CD4-positive, alpha-beta T cell treated with Interleukin-10 for 1 hour (primary cell): ENCODE results near the gene DCAF12.

Source experiments
- DNase-seq: peaks from one replicate; pipeline ENCODE4 v3.0.0-alpha.2; 2020

DCAF12 gene

GRCh38 chr9:34124926-34125325, 1.6 kb downstream of the DCAF12 start:
- no peak for DNase-seq

GRCh38 chr9:34124099-34124498, 2.4 kb downstream of the DCAF12 start:
- DNase-seq: peak; percentile 16

DNA sequence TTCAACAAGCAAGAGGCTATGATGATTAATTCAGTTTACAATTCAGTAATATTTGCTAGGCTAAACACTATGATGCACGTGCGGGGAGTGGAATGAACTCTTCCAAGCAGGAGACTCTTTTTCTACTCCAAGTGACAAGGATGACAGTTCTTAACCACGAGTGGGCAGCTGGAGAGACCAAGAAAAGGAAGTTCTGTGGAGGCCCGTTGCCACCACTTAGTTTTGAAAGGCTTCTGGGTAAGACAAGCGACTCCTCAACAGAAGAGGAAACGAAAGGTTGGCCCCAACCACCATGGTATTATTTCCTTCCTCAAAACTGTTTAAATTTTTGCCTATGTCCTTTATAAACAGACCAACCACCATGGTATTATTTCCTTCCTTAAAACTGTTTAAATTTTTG, 2.8 kb downstream of the DCAF12 start:
- peak; percentile 37 for DNase-seq

DNA sequence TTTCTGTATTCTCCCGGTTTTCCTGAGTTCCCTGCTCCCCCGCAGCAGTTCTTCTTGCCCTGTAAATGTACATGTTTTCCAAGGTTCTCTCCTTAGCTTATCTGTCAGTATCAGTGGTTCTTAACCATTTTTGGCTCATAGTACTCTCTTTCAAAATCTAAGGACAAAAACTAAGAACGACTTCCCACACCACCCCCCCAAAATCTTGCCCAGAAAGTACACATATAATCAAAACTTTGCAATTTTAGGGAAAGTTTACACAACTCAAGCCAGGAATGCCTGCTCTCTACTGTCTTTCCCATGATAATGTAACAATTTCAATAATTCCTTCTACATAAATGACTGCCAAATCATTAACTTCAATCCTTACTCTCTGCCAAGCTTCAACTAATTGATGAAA, 4.5 kb downstream of the DCAF12 start:
- DNase-seq: no peak

DNA sequence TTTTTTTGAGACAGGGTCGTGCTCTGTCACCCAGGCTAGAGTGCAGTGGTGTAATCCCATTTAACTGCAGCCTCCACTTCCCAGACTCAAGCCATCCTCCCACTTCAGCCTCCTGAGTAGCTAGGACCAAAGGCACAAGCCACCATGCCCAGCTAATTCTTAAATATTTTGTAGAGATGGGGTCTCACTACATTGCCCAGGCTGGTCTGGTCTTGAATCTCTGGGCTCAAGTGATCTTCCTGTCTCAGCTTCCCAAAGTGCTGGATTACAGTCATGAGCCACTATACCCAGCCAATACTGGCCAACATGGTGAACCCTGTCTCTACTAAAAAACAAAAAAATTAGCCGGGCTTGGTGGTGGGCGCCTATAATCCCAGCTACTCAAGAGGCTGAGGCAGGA, 6.8 kb downstream of the DCAF12 start:
- DNase-seq: no peak

DNA sequence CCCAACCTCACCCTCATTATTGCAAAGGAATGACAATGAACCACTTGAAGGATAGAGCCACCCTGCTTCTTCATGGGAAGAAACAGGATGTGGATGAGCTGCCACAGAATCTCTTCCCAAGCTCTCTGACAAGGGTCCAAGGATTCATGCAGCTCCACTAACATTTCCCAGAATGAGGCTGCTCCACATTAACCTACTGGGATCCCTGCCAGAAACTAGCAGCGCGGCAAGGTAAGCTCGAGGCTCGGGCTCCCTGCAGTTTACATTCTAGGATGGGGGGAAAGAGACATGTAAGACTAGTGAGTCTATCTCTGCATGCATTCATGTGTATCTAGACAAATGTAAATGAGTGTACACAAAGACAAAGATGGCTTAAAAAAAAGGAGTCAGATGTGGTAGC, 12.1 kb downstream of the DCAF12 start:
- no peak for DNase-seq

GRCh38 chr9:34106110-34106509, 20.4 kb downstream of the DCAF12 start:
- DNase-seq: no peak

- no peak for DNase-seq
These were observed 23.7 kb downstream of the DCAF12 start for GRCh38 chr9:34102796-34103195.

DNA sequence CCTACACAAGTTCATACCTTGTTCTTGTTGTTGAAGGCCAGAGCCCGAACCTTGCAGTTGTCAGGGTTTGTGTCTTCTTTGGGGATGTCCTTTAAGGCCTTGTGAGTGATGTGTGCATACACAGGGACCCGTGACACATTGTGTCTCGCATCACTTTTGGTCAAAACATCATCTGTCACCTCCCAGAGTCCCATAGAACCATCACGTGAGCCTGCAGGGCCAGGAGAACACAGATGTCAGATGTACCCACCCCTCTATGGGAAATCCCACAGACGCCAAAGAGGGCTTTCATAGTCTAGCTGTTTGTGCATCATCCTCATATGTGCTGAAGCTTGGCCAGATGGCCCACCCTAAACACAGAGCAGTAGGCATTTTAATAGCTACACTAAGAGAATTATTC, 28.2 kb downstream of the DCAF12 start:
- no peak for DNase-seq

- no peak for DNase-seq
These were observed 28.6 kb downstream of the DCAF12 start for GRCh38 chr9:34097865-34098264.

DNA sequence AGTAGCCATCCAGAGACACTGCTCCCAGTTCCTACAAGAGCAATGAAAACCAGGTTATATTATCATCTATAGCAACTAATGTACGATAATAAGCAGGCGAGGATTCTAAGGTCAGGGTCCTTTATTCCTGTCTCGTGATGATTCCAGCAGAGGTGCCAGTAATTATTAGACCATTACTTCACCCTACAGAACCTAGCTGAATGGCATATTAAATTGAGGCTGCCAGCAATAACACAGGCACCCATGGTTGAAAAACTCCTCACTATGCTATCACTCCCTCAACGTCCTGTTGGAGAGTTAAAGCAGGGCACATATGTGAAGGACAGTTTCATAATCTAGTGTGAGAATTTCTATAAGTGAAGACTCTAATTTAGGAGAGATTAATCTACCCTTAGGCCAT, 29.7 kb downstream of the DCAF12 start:
- no peak for DNase-seq

DNA sequence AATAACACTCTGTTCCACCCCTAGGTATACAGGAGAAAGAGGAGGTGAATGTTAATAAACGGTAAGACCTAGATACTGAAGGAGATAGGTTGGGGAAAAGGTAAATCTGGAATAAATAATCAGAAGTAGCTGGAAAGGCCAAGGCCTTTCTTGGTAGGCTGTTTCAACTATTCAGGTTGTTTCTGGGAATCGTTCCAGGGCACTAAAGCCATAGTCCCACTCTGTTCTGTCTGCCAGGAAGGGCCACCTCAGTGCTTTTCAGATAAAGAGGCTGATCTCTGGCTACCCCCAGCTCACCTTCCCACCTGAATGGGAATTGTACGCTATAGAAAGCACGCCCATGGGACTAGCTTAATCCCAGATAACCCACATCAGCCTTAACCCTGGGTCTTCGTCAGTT, 32.9 kb downstream of the DCAF12 start:
- DNase-seq: no peak

GRCh38 chr9:34089311-34089710, 37.2 kb downstream of the DCAF12 start:
- no peak for DNase-seq

DNA sequence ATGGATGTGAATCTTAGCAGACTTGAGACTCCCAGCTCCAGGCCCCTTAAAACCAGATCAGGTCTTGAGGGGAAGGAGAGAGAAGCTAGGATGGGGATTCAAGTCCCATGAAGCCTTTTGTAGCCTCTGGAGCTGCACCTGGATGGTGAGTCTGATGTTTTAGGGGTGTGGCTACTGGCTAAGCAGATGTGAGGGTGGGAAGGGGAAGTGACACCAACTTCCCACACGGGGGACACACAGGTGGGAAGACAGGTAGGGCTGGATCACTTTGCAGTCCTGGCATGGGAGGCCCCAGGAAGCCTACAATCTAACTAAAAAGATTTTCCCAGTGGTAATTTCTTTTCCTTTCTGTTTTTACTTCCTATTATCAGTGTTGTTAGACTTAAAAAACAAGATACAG, 39.1 kb downstream of the DCAF12 start:
- no peak for DNase-seq

GRCh38 chr9:34086864-34087263, 39.6 kb downstream of the DCAF12 start:
- DNase-seq: no peak

GRCh38 chr9:34085581-34086500, 40.7 kb downstream of the DCAF12 start:
- no peak for DNase-seq

GRCh38 chr9:34084562-34084961, 41.9 kb downstream of the DCAF12 start:
- DNase-seq: no peak

GRCh38 chr9:34079181-34079580, 47.3 kb downstream of the DCAF12 start:
- no peak for DNase-seq

GRCh38 chr9:34072868-34073590, 53.5 kb downstream of the DCAF12 start:
- no peak for DNase-seq

DNA sequence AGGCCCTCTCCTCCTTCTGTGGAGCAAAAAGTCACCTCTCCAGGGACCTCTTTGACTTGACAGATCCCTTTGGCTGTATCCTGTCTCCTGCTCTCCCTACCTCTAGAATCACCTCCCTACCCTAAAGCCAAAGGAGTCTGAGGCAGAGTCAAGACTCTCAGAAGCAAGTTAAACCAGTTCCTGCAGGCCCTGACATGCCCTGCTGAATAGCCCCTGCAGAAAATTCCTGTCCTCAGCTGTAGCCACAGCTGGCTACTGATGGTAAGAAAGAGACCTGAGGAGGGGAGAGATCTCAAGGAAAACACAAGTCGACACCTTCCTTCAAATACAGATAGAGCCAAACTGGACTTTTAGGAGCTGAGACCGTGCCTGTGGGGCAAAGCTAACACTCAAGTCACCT, 54.1 kb downstream of the DCAF12 start:
- DNase-seq: no peak

DNA sequence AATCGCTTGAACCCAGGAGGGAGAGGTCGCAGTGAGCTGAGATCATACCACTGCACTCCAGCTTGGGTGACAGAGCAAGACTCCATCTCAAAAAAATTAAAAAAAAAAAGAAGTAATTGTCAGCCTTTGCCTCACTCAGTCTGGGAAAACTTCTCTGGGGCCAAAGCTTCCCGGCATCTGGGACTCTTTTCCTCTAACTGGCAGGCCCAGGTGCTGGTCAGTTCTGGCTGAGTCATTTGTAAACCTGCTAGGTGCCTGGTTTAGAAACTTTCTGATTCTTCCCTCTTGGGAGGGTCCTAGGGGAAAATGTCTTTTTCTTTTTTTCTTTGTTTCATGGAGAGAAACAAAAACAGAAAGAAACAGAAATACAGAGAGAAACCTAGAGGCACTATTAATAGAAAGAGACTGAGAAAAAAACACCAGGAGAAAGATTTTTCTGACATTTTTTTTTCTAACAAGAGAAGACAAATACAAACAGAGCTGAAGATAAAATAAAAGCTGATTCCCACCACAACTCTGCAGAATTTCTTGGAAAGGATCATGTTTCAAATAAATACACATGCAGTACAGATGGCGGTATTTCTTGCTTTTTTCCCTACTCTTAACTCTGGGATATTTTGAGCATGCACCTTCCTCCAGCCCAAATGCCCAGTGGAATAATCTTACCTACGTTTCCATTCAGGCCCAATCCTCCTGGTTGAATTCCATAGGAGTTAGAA, 55.7 kb downstream of the DCAF12 start:
- no peak for DNase-seq

- DNase-seq: no peak
These were observed 56.7 kb downstream of the DCAF12 start for GRCh38 chr9:34069831-34070230.

GRCh38 chr9:34065541-34065940, 61.0 kb downstream of the DCAF12 start:
- DNase-seq: no peak

- DNase-seq: no peak
These were observed 66.5 kb downstream of the DCAF12 start for GRCh38 chr9:34059954-34060353.
